Measurements from ENCODE around the gene EPM2A.

EPM2A gene

DNA sequence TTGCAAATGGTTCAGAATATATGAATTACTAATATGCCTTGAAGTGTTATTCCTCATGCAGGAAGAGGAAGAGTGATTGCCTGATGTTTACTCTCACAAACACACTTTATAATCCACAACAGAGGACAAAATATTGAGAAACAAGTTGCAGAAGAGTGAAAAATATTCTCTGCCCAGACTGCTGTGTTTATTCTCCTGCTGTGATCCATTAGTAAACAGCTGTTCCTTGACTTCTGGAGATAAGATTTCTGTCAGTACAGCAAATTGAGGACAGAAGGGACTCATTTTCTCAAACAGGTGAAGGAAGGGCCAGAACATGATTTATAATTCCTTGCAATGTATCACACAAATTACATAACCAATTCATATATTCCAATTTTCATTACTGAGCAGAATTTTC is 148.0 kb downstream of the EPM2A start:
- DNase-seq: no peak

DNA sequence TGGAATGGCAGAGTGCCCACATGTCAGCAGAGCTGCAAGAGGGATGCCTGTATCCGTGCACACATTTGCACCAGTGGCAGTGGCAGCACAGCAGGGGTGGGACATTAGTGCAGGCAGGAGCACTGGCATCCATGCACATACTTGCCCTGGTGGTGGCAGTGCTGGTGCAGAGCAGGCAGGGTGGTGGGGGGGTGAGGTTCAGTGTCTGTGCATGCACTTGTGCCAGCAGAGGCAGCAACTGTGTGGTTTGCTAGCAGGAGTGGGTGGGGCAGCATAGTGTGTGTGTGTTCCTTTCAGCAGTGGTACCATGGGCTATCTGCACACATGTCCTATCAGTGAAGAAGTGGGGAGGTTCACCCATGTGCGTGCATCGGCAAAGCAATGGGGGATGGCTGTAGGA is 151.6 kb downstream of the EPM2A start:
- no peak for DNase-seq
